ENCODE results near the gene DOCK4.

DOCK4 gene

DNA sequence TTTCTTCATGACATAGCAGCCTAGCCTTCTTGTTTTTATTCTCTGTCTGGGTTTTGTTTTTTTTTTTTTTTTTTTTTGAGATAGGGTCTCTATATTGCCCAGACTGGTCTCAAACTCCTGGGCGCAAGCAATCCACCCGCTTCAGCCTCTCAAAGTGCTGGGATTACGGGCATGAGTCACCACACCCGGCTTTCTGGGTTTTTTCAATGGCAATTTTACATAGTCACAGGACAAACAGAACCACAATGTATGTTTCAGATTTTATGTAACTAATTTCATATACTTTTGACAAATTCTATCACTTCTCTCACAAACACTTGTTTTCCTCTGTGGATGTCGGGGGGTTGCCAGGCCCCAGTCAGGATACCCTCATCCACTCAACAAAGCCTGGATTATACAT, 16.5 kb downstream of the DOCK4 start:
- no peak for DNase-seq (ENCODE audit: low read depth)

- no peak for DNase-seq (ENCODE audit: low read depth)
Observed at GRCh38 chr7:112188257-112188656, 17.9 kb downstream of the DOCK4 start.

- no peak for DNase-seq (ENCODE audit: low read depth)
Observed at GRCh38 chr7:112186300-112186699, 19.9 kb downstream of the DOCK4 start.

- no peak for DNase-seq (ENCODE audit: low read depth)
Observed at GRCh38 chr7:112185005-112185834, 21.0 kb downstream of the DOCK4 start.

DNA sequence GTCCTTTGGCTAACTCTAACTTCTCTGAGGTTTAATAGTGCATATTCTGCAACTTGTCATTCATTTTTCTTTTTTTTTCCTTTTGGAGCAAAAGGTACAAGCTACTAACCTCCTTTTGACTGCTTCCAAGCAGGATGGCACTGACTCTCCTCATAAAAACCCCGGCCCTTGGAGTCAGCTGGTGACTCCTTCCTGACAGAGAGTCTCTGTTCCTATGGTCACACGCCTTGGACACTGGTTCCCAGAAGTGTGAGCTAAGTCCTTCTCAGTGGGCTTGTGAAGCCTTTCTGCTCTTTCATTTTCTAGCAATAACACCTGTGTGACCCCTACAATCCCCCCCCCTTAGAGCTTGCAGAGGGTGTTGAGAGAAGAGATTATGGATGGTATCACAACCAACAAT, 21.7 kb downstream of the DOCK4 start:
- DNase-seq (ENCODE audit: low read depth) = no peak

GRCh38 chr7:112183266-112183665, 22.9 kb downstream of the DOCK4 start:
- DNase-seq (ENCODE audit: low read depth) = no peak

- DNase-seq (ENCODE audit: low read depth) = no peak
Observed at GRCh38 chr7:112182749-112183148, 23.4 kb downstream of the DOCK4 start.

DNA sequence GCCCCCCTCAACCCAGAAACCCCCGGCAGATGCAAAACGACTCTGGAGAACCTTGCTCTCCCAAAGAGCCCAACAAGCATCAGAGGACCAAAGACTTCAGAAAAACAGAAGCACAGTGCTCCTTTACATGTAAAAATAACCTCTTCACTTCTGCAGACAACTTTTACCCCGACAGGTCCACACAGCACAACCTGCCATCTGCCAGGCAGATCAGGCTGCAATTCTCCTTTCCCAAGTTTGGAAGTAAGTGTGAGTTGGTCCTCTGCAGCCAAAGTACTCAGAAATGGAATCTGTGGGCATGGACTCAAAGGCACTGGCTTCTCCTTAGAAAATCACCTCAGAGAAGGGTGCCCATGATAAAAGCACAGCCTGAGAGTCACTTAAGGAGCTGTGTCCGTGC, 26.0 kb downstream of the DOCK4 start:
- no peak for DNase-seq (ENCODE audit: low read depth)

DNA sequence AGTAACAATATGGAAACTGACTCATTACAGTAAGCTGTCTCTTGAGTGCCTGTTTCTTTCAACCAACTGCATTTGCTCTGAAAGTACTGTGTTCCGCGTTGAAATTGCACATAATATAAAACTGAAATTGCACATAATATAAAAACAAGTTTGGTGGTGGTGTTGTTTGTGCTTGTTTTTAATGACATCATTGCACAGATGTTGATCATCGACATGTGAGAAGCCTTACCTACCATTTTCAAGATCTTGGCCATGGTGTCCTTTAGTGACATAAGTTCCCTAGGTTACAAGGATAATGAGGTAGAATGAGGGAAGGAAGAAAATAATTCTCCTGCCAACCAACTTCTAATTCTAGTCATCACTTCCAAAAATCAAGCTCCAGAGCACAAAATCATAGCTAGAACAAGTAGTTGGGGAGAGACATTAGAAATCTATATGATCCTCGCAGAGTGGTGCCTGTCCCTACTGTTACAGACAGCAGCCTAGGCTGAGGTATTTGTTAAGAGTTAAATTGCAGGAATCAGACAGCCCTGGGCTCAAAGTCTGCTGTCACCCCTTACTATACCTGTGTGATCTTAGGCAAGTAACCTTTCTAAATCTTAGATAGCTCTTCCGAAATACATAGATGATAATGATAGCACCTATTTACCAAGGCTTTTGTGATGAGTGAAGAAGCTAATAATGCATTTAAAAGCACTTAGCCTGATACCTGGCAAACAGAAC, 29.3 kb downstream of the DOCK4 start:
- no peak for DNase-seq (ENCODE audit: low read depth)

DNA sequence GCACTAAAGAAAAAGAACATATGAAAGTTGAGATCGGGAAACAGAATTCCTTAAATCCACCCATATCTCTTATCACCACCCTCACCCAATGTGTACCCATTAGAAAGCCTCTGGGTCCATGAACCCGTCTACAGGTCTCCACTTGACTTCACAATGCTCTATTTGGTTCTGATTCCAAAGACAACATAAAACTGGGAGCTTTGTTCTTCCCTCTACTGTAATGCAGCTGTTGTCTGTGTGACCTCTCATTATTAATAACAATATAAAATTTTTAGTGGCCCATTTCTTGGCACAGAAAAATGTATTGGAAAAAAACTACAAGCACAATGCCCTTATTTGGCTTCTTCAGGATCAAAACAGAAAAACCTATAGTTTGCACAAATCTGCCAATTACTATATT, 30.0 kb downstream of the DOCK4 start:
- no peak for DNase-seq (ENCODE audit: low read depth)

DNA sequence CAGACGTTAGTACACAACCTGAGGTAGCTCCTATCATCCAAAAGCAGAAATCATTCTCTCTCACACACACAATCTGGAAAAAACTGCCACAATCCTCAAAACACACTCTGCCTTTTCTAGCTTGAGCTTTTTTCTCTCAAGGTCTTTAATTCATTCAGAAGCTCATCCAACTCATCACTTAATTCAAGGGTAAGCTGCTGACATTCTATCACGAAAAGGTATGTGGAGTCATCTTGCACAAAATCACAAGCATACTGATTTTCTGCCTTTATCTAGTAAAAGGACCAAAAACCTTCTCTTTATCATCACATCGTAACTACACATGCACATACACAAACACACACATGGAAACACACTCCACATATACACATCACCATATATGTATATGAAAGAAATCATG, 32.0 kb downstream of the DOCK4 start:
- DNase-seq (ENCODE audit: low read depth) = no peak

DNA sequence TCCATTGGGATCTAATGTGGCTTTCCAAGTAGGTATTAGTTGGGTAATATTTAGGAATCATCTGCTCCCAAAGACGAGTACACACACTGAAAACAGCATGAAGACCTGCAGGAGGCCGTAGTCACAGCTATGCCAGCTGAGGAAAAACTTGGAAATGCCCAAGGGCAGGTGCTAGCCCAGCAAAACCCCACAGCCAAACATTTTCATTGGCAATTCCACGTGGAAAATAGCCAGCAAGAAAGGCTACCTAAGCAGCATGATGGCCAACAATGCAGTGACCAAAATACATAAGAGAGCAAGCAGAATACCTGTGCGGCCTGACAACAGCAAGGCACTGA, 32.7 kb downstream of the DOCK4 start:
- no peak for DNase-seq (ENCODE audit: low read depth)

GRCh38 chr7:112172870-112173567, 33.2 kb downstream of the DOCK4 start:
- DNase-seq (ENCODE audit: low read depth) = no peak

- DNase-seq (ENCODE audit: low read depth) = no peak
Observed at GRCh38 chr7:112171673-112172072, 34.5 kb downstream of the DOCK4 start.

- no peak for DNase-seq (ENCODE audit: low read depth)
Observed at GRCh38 chr7:112168915-112169314, 37.3 kb downstream of the DOCK4 start.

GRCh38 chr7:112167147-112167546, 39.1 kb downstream of the DOCK4 start:
- DNase-seq (ENCODE audit: low read depth) = no peak

GRCh38 chr7:112162784-112163506, 43.3 kb downstream of the DOCK4 start:
- DNase-seq (ENCODE audit: low read depth) = no peak

GRCh38 chr7:112162142-112162766, 43.9 kb downstream of the DOCK4 start:
- no peak for DNase-seq (ENCODE audit: low read depth)

- DNase-seq (ENCODE audit: low read depth) = no peak
Observed at GRCh38 chr7:112161253-112162141, 44.7 kb downstream of the DOCK4 start.

- DNase-seq (ENCODE audit: low read depth) = no peak
Observed at GRCh38 chr7:112160771-112161150, 45.4 kb downstream of the DOCK4 start.
